HG03520 (cell line): ENCODE measurements around the gene PACRG.

Experiments used
- ATAC-seq: cut with Tn5 transposase; IDR thresholded peaks from one replicate; pipeline ENCODE4 v1.9.1; 2021; ENCODE audit warnings: mild to moderate bottlenecking, moderate library complexity; ENCODE audit not compliant: unreplicated experiment

Gene PACRG

DNA sequence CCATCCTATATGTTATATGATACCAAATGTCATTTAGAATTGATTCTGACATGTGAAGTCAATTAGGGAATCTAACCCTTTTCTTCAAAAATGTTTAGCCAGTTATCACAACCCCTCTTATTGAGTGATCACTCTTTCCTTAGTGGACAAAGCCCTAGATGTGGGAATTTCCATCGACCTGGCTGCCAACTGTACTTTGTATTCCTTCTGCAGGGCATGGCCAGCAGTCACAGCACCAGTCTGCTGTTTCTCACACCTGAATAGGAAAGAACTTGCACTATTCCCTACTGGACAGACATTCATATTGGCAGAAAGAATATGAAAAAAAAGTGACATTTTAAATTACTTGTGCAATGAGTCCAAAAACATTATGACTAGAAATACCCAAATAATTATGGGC, 271.0 kb downstream of the PACRG start:
- no peak for ATAC-seq

DNA sequence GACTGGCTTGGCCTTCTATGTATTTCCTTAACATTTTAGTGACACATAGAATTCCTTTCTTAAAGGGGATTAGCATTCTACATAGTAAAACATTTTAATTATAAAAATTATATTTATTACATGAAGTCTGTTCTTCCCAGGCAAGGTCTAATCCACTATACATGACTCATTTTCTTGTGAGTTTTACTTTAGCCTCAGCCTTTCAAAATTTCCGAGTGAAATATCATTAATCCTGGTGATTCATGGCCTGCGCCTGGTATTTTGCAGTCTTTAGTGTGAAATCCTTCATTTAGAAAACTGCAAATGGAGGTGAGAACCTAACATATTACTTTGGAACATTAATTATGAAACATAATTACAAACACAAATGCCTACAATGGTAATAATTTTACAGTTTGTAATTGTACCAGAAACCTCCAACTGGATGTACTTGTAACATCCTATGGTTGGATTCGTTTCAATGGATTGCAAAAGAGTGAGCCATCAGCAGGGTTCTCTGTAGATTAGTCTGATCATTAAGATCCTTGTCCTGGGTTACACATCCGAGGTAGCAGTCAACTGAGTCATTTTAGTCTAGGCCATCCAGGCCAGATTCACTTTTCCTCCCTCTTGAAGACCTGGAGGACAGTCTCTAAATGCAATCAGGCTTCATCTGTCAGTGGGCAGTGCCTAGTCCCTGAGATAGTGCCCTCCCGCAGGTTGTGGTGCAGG, 272.0 kb downstream of the PACRG start:
- no peak for ATAC-seq

DNA sequence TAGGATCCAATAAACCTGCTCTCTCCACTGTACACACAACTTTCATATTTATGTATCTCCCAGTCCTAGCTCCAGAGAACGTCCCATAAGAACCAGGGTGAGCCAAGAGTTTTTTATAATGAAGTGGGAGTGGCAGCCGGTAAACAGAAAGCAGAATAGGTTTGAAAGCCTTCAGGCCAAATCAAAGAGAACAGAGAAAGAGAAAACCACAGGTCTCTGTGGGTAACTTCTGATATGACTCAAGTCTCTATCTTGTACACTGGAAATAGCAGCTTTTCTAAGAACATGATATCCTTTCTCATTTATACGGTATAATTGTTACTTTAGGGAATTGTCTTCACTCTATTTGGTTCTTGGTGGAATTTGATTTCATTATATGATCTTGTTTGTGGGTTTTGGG, 273.6 kb downstream of the PACRG start:
- ATAC-seq = peak; percentile 100

DNA sequence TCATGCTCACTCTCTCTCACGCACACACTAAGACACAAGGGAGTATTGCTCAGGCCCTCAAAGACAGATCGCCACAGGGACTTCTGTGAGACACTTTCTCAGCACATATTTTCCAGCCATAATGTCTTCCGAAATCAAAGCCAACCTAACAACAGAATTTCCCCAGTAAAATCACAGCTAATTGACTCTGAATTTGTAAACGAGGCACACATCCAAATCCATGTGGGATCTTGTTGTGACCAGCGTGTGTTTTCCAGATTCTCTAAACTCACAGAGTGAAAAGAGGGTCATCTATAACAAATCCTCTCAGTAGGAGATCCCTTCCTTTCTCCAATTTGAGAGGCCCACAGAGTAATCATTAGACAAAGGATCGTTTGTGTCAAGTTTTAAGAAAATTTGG, 280.4 kb downstream of the PACRG start:
- no peak for ATAC-seq

- ATAC-seq = no peak
These were observed 280.9 kb downstream of the PACRG start for GRCh38 chr6:163008626-163009025.

DNA sequence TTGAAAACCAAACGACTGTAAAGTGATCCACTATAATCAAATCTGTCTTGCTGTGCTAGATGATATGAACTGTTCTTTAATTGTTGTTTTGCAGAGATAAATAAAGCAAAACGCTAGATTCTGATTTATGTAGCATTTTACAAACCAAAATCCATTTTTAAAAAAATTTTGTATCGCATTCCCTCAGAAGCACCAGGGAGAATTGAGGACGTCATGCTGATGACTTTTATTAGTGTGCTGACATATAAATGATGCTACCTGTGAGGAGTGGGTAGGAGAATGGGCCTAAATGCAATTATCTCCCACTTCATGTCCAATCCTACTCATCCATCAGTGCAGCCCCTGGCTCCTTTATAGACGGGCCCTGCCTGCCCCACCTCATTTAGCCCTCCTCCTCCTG, 282.4 kb downstream of the PACRG start:
- no peak for ATAC-seq

GRCh38 chr6:163014736-163015135, 287.0 kb downstream of the PACRG start:
- no peak for ATAC-seq

- ATAC-seq = no peak
These were observed 290.0 kb downstream of the PACRG start for GRCh38 chr6:163017801-163018200.

DNA sequence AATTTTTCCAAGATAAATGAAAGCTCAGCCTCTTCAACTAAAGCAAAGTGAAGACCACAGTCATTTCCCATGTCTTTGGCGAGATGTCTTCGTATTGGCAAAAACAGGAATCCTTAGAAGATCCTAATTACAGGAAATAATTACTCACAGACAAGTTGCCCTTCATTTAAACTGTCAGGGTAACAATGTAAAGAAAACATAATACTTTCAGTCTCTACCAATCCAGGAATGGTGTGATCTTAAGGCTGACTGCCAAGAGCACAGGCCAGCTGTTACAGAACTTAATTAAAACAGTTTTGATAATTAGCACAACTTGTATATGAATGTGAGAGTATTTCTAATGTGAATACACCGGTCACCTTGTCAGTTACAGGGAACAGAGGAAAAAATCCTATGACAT, 292.2 kb downstream of the PACRG start:
- no peak for ATAC-seq

- no peak for ATAC-seq
These were observed 293.3 kb downstream of the PACRG start for GRCh38 chr6:163021054-163021453.

- ATAC-seq = no peak
These were observed 295.9 kb downstream of the PACRG start for GRCh38 chr6:163023700-163024099.

DNA sequence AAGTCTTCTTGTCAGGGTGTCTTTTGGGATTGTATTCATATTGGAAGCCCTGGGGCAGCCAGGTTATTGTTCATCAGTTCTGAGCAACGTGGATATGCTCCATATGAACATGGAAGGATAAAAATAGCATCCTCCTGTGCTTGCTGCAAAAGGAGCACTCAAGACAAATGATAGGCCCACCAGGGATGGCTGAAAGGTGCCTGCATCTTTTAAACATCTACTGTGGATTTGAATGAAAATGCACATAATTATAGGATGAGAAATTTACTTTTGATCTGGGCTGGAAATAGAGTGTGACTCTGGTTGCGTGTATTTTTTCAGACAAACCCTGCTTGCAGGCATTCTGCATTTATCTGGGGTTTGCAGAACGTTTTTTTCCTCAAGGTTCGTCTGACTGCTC, 299.1 kb downstream of the PACRG start:
- no peak for ATAC-seq

DNA sequence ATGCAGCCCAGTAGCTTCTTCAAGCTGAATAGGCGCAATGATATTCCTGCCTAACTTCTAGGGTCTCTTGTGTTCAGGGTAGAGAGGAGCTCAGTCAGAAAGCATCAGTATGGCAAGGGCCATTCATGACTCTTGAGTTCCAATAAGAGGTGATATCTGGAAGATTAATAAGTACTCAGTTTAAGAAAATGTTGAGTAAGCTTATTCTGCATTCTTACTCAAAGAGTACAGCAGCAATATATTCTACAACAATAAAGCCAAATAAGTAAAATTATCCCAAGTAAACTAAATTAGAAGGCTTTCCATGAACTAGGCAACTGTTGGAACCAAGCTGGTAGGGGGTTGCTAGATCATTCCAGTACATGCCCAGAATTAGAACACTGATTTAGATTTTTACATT, 303.2 kb downstream of the PACRG start:
- ATAC-seq = no peak

DNA sequence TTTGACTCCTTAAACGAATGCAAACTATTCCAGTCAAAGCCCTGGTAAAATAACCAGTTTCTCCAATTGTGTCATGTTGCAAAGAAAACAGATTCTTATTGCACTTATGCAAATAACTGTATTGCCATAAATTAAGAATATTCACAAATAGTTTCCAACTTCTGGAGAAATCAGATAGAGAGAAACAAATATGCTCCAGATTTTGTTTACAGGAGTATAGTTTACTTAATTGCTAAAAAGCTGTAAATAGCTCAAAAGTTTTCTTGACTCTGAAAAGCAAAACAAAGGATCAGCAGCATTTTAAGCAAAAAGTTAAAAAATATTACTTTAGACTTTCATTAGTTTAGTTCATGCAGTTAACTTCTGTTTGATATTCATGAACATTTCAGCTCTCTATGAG, 304.2 kb downstream of the PACRG start:
- no peak for ATAC-seq

DNA sequence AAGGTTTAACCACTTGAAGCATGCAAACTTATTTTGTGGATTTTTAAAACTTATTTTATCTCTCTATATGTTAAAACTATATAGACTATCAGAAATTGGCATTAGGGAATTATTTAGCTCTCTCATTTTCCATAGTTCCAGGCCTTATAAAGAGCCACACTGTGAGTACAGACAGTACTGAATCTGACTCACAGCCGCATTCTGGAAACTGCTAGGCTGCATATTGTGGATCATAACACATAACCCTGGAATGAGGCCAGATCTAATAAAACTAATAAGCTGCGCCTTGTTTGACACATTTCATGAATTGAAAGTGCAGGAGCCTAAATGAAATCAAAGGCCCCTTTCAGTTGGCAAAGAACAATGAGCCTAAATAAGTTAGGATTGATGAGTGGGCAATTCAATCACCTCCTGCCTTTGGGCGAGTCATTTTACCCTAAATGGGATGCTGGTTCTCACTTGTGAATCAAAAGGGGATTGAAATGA, 308.4 kb downstream of the PACRG start:
- ATAC-seq = no peak

DNA sequence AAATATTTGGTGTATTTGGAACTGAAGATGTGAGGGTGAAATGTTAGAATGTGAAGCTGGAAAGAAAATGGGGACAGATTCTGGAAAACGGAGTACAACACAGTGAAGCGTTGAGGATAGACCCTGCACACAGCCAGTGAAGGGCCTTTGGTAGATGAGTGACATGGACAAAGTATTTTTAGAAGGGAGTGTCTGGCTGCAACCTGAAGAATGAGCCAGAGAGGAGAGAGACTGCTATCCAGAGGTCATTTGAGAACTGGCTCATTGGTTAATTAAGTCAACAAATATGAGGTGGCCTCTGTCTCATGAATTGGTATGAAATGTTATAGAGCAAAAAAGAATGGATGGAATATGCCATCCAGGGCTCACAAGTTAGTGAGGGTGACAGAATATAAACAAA, 310.5 kb downstream of the PACRG start:
- no peak for ATAC-seq

DNA sequence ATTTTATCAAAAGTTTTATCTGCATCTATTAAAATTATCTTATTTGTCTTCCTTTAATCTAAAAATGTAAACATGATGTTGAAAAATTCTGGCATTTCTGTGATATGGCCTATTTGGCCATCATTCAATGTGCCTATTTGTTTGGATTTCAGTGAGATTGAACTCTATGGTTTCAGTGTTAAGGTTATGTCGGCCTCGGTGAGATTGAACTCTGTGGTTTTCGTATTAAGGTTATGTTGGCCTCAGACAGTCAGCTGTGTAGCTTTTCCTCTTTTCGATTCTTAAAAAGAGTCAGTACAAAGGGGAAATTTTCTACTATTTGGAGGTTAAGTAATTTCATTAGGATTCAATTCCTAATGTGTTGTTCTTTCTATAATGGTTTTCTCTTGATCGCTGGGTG, 320.6 kb downstream of the PACRG start:
- ATAC-seq = no peak

GRCh38 chr6:163053667-163054344, 326.0 kb downstream of the PACRG start:
- ATAC-seq = no peak

DNA sequence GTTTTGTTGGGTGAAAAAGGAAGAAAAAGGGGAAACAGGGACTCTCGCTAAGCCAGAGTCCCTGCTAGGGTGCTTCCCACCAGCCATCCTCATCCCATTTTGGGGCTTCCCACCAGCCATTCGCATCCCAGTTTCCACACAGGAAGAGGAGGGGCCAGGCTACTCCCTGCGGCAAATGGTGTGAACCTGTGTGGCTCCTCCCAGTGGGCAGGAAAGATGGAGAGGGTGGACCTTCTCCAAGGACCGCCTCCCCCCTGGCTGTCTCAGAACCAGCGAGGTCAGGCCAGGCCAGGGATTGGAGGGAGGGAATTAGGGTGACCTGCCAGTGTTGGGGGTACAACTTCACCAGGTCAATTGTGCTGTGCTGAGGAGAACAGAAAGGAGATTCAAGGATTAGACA, 326.9 kb downstream of the PACRG start:
- no peak for ATAC-seq

- no peak for ATAC-seq
These were observed 329.5 kb downstream of the PACRG start for GRCh38 chr6:163057260-163057659.

DNA sequence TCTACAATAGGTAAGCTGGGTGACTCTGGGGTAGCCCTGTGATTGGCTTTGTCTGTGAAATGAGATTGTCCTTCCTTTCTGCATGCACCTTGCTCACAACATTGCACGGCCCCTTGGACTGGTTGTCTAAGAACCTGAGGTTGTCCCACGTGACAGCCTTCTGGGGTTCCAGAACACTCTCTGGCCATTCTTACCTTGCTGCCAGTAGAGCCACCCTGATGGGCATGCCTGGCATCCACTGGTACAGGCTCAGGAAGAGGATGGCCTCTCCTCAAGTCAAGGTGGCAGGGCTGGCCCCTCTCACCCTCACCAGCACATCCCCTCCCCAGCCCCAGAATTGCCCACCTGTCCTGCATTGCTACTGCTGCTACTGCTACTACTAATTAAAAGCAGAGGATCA, 335.0 kb downstream of the PACRG start:
- ATAC-seq = no peak

DNA sequence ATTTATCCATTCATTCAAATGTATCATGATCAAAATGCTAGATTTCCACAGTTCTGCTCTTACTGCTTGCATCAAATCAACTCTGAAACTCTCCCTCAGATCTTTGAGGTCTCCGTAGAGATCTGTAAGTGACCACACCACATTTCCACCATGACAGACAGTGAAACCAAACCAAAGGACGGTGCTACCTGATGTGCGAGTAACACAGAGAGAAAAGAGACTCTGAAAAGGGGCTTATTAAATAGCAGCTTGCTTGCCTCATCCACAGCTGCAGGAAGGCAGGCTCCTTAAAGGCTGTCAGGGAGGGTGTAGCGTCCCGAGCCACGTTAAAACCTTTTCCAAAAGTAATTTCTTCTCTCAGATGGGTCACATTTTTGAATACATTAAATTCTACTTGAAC, 335.8 kb downstream of the PACRG start:
- no peak for ATAC-seq

DNA sequence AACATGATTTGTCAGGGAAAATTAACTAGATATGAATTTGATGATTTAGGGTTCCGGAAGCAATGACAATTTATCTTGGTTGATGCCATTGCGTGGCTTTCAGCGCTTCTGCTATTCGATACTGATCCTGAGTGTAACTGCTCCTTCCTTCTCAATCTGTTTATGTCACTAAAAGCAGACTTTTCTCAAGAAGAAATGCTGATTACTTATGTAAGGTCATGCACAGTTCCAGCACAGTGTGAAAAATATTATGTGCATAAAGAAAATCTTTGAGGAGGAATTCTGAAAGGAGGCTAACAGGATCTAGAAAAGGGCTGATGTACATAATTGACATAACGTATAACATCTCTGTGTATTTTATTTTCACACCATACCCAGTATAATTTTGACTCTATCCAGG, 336.6 kb downstream of the PACRG start:
- no peak for ATAC-seq
